Measurements from ENCODE around the gene BAK1.
A peak's percentile ranks its signal among the peaks of the same experiment; 100 is the strongest.

BAK1 gene

DNA sequence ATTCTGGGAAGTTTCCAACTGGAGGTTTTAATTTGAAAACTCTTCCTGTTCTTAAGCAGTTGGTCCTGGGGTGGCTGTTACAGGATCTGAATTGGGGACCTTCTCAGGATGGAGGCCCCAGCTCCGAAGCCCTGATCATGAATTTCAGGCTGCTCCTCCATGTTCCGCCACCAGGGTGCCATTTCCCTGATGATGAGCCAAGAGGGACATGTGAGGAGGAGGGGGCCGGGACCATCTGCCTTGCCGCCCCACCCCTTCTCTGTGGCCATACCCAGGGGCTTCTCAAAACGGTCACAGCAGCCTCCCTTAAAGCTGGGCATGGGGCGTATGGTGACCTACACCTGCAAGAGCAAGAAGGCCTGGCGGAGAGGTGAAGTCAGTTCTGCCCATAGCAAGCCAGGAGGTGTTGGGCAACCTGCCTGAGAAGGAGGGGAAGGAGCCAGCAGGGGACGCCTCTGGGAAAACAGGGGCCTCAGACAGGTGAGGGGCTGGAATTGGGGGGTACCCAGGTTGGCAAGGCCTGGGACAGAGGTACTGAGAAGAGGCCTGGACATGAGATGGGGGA, 3.6 kb upstream of the BAK1 start:
- Histone ChIP-seq H3K27ac (ENCODE audit: low read length) (no peak overlapping the region), H3K4me1 (ENCODE audit: control insufficient read depth in 1 of 2, insufficient read depth in 2 of 2, low read length in 2 of 2) (peaks cover 0 to 9% of the 10 kb centered on the region in 2 donors), H3K4me3 (ENCODE audit: low read depth in 1 of 2, low read length in 2 of 2) (no peak overlapping the region), H3K9me3 (ENCODE audit: control insufficient read depth in 1 of 2, low read length in 2 of 2) (no peaks in the 10 kb centered on the region), H3K27me3 (ENCODE audit: low read depth, low read length) (no peaks in the 10 kb centered on the region), H3K36me3 (ENCODE audit: control insufficient read depth in 1 of 2, insufficient read depth in 2 of 2, low read length in 2 of 2) (no peaks in the 10 kb centered on the region)

DNA sequence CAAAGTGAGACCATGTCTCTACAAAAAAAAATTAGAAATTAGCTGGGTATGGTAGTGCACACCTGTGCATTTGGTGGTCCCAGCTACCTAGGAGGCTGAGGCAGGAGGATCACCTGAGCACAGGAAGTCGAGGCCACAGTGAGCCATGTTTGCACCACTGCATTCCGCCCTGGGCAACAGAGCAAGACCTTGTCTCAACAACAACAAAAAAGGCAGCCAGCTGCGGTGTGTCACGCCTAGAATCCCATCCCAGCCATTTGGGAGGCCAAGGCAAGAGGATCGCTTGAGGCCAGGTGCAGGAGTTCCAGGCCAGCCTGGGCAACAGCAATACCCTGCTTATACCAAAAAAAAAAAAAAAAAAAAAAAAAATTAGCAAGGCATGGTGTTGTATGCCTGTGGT, 1.1 kb upstream of the BAK1 start:
- peaks cover 0 to 17% of the 10 kb centered on the region in 2 donors for H3K4me1 ChIP-seq (ENCODE audit: control insufficient read depth in 1 of 2, insufficient read depth in 2 of 2, low read length in 2 of 2)
- H3K4me3 ChIP-seq (ENCODE audit: low read depth in 1 of 2, low read length in 2 of 2), result no peak overlapping the region
- no peaks in the 10 kb centered on the region for H3K9me3 ChIP-seq (ENCODE audit: control insufficient read depth in 1 of 2, low read length in 2 of 2)
- peaks cover 0 to 9% of the 10 kb centered on the region in 2 donors for H3K36me3 ChIP-seq (ENCODE audit: control insufficient read depth in 1 of 2, insufficient read depth in 2 of 2, low read length in 2 of 2)
- H3K27me3 ChIP-seq (ENCODE audit: low read depth, low read length), result no peaks in the 10 kb centered on the region
- no peak overlapping the region for H3K27ac ChIP-seq (ENCODE audit: low read length)

DNA sequence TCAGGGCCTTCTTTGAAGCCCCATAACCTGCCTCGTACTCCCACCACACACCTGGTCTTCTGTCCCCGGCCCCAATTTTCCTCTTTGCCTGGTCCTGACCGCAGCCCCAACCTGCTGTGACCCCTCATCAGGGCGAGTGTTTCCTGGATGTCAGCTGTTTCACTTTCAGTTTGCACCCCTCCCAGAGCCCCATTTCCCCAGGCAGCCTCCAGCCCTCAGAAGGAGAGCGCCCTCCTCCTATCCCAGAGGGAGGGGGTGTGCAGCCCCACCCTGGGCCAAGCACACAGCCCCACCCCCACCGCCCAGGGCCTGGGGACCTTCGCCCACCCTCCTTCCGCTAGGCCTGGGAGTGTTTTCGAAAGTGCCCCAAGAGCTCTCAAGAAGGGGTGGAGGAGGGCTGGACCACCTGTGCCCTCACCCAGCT, 1.5 kb downstream of the BAK1 start:
- peak overlapping the region; percentile 96 for H3K27ac ChIP-seq (ENCODE audit: low read length)
- H3K9me3 ChIP-seq (ENCODE audit: control insufficient read depth in 1 of 2, low read length in 2 of 2), result no peaks in the 10 kb centered on the region
- H3K36me3 ChIP-seq (ENCODE audit: control insufficient read depth in 1 of 2, insufficient read depth in 2 of 2, low read length in 2 of 2), result peaks cover 15 to 31% of the 10 kb centered on the region in 2 donors
- H3K27me3 ChIP-seq (ENCODE audit: low read depth, low read length), result no peaks in the 10 kb centered on the region
- H3K4me1 ChIP-seq (ENCODE audit: control insufficient read depth in 1 of 2, insufficient read depth in 2 of 2, low read length in 2 of 2), result peaks cover 0 to 17% of the 10 kb centered on the region in 2 donors
- peak overlapping the region; percentile 90 to 97 for H3K4me3 ChIP-seq (ENCODE audit: low read depth in 1 of 2, low read length in 2 of 2)

DNA sequence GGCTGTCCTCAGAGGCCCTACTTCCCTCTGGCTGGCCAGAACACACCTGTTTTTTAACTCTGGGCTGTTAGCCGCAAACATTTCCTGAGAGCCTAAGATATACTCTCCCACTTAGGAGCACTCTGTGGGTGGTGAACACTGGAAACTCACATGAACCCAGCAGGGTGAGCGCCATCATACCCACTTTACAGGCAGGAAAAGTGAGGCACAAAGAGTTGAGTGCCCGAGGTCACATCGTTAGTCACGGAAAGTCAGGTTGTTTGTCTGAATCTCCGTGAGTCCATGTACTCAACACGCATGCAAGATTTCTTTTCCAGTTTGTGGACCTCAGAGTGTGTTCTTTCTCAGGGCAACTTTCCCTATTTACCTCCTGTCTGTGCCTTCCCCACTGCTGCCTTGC, 1.9 kb downstream of the BAK1 start:
- Histone ChIP-seq H3K4me1 (ENCODE audit: control insufficient read depth in 1 of 2, insufficient read depth in 2 of 2, low read length in 2 of 2) (peaks cover 0 to 17% of the 10 kb centered on the region in 2 donors), H3K4me3 (ENCODE audit: low read depth in 1 of 2, low read length in 2 of 2) (peak overlapping the region; percentile 90 to 97), H3K27ac (ENCODE audit: low read length) (peak overlapping the region; percentile 96), H3K27me3 (ENCODE audit: low read depth, low read length) (no peaks in the 10 kb centered on the region), H3K9me3 (ENCODE audit: control insufficient read depth in 1 of 2, low read length in 2 of 2) (no peaks in the 10 kb centered on the region), H3K36me3 (ENCODE audit: control insufficient read depth in 1 of 2, insufficient read depth in 2 of 2, low read length in 2 of 2) (peaks cover 15 to 34% of the 10 kb centered on the region in 2 donors)

DNA sequence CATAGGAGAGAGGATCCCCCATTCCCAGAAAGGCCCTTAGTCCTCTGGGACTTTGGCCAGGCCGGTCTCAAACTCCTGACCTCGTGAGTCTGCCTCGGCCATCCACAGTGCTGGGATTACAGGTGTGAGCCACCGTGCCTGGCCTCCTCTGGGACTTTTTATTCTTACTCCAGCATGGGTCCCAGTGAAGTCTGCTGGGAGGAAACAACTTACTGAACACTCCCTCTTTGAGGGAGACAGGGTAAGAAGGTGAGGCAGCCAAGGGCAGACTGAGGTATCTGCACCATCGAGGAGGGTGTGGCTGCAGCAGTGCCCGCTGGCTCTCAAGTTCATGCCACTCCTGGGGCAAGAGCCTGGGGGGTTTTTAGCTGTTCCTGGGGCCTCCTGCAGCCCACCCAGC, 2.4 kb downstream of the BAK1 start:
- Histone ChIP-seq H3K4me3 (ENCODE audit: low read depth in 1 of 2, low read length in 2 of 2) (peak overlapping the region in 1 of 2 donors; percentile 97), H3K4me1 (ENCODE audit: control insufficient read depth in 1 of 2, insufficient read depth in 2 of 2, low read length in 2 of 2) (peaks cover 0 to 17% of the 10 kb centered on the region in 2 donors), H3K27ac (ENCODE audit: low read length) (peak overlapping the region; percentile 96), H3K36me3 (ENCODE audit: control insufficient read depth in 1 of 2, insufficient read depth in 2 of 2, low read length in 2 of 2) (peaks cover 15 to 34% of the 10 kb centered on the region in 2 donors), H3K27me3 (ENCODE audit: low read depth, low read length) (no peaks in the 10 kb centered on the region), H3K9me3 (ENCODE audit: control insufficient read depth in 1 of 2, low read length in 2 of 2) (no peaks in the 10 kb centered on the region)

DNA sequence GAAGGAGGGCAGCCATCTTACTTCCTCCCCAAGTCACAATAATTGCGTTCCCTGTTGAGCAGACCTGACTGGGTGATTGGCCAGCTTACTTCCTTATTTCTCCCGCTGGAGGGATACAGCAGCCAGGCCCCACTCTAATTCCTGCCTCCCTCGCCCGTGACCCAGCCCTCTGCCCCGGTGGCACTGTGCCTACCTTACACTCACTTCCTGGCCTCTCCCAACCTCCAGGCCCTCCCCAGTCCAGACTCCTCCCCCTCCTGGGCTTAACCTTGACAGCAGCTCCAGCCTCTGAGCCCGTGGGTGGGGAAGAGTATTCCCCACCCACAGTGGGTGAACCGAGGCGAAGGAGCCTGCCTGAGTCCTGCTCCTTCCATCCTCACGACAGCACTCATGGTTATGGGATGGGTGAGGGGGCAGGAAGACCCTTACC, 3.0 kb downstream of the BAK1 start:
- no peak overlapping the region for H3K4me3 ChIP-seq (ENCODE audit: low read depth in 1 of 2, low read length in 2 of 2)
- H3K27me3 ChIP-seq (ENCODE audit: low read depth, low read length), result no peaks in the 10 kb centered on the region
- no peaks in the 10 kb centered on the region for H3K9me3 ChIP-seq (ENCODE audit: control insufficient read depth in 1 of 2, low read length in 2 of 2)
- H3K36me3 ChIP-seq (ENCODE audit: control insufficient read depth in 1 of 2, insufficient read depth in 2 of 2, low read length in 2 of 2), result peaks cover 17 to 34% of the 10 kb centered on the region in 2 donors
- H3K27ac ChIP-seq (ENCODE audit: low read length), result peak overlapping the region; percentile 96
- H3K4me1 ChIP-seq (ENCODE audit: control insufficient read depth in 1 of 2, insufficient read depth in 2 of 2, low read length in 2 of 2), result peaks cover 0 to 17% of the 10 kb centered on the region in 2 donors

GRCh38 chr6:33576668-33577067, 3.4 kb downstream of the BAK1 start:
- peaks cover 21 to 34% of the 10 kb centered on the region in 2 donors for H3K36me3 ChIP-seq (ENCODE audit: control insufficient read depth in 1 of 2, insufficient read depth in 2 of 2, low read length in 2 of 2)

DNA sequence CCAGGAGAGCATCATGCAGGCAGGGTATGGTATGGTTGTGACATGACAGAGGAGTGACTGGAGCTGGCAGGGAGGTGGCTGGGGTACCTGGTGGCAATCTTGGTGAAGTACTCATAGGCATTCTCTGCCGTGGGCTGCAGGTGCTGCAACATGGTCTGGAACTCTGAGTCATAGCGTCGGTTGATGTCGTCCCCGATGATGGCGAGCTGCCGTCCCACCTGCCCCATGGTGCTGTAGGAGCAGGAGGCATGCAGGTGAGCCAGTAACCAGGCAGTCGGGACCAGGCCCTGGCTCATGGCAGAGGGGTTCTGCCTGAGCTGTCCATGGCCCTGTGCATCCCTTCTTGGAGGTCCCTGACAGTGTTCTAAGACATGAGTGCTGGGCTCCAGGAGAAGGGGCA, 4.9 kb downstream of the BAK1 start:
- no peak overlapping the region for H3K27ac ChIP-seq (ENCODE audit: low read length)
- H3K27me3 ChIP-seq (ENCODE audit: low read depth, low read length), result no peaks in the 10 kb centered on the region
- no peak overlapping the region for H3K4me3 ChIP-seq (ENCODE audit: low read depth in 1 of 2, low read length in 2 of 2)
- no peaks in the 10 kb centered on the region for H3K9me3 ChIP-seq (ENCODE audit: control insufficient read depth in 1 of 2, low read length in 2 of 2)
- peaks cover 0 to 28% of the 10 kb centered on the region in 2 donors for H3K4me1 ChIP-seq (ENCODE audit: control insufficient read depth in 1 of 2, insufficient read depth in 2 of 2, low read length in 2 of 2)
- peaks cover 21 to 34% of the 10 kb centered on the region in 2 donors for H3K36me3 ChIP-seq (ENCODE audit: control insufficient read depth in 1 of 2, insufficient read depth in 2 of 2, low read length in 2 of 2)

More at GRCh38 chr6:33576668-33577067, 3.4 kb downstream of the BAK1 start:
- Histone ChIP-seq H3K27me3 (ENCODE audit: low read depth, low read length) (no peaks in the 10 kb centered on the region), H3K9me3 (ENCODE audit: control insufficient read depth in 1 of 2, low read length in 2 of 2) (no peaks in the 10 kb centered on the region), H3K4me3 (ENCODE audit: low read depth in 1 of 2, low read length in 2 of 2) (no peak overlapping the region), H3K4me1 (ENCODE audit: control insufficient read depth in 1 of 2, insufficient read depth in 2 of 2, low read length in 2 of 2) (peaks cover 0 to 22% of the 10 kb centered on the region in 2 donors), H3K27ac (ENCODE audit: low read length) (peak overlapping the region; percentile 96)

- Histone ChIP-seq H3K27me3 (ENCODE audit: low read depth, low read length) (no peaks in the 10 kb centered on the region), H3K27ac (ENCODE audit: low read length) (peak overlapping the region; percentile 94), H3K4me1 (ENCODE audit: control insufficient read depth in 1 of 2, insufficient read depth in 2 of 2, low read length in 2 of 2) (peaks cover 0 to 11% of the 10 kb centered on the region in 2 donors), H3K4me3 (ENCODE audit: low read depth in 1 of 2, low read length in 2 of 2) (peak overlapping the region; percentile 75 to 83), H3K9me3 (ENCODE audit: control insufficient read depth in 1 of 2, low read length in 2 of 2) (no peaks in the 10 kb centered on the region), H3K36me3 (ENCODE audit: control insufficient read depth in 1 of 2, insufficient read depth in 2 of 2, low read length in 2 of 2) (peaks cover 21 to 28% of the 10 kb centered on the region in 2 donors)
Measured at GRCh38 chr6:33571637-33572316, 8.3 kb downstream of the BAK1 start.

- peak overlapping the region; percentile 94 for H3K27ac ChIP-seq (ENCODE audit: low read length)
- H3K27me3 ChIP-seq (ENCODE audit: low read depth, low read length), result no peaks in the 10 kb centered on the region
- peaks cover 0 to 11% of the 10 kb centered on the region in 2 donors for H3K4me1 ChIP-seq (ENCODE audit: control insufficient read depth in 1 of 2, insufficient read depth in 2 of 2, low read length in 2 of 2)
- no peaks in the 10 kb centered on the region for H3K9me3 ChIP-seq (ENCODE audit: control insufficient read depth in 1 of 2, low read length in 2 of 2)
- H3K36me3 ChIP-seq (ENCODE audit: control insufficient read depth in 1 of 2, insufficient read depth in 2 of 2, low read length in 2 of 2), result peaks cover 21 to 25% of the 10 kb centered on the region in 2 donors
- H3K4me3 ChIP-seq (ENCODE audit: low read depth in 1 of 2, low read length in 2 of 2), result peak overlapping the region; percentile 75 to 83
Measured at GRCh38 chr6:33570806-33571636, 9.1 kb downstream of the BAK1 start.

Data from muscle layer of duodenum (tissue), 2 donors.